OCI-M2 (cell line): ENCODE data around the gene AK5.

ENCODE experiments used
- DNase-seq: peaks from one replicate; lab custom pipeline; 2025; ENCODE audit not compliant: unreplicated experiment; lab: John Stamatoyannopoulos, UW

The AK5 gene

GRCh38 chr1:77583483-77583882, 301.7 kb downstream of the AK5 start:
- no peak for DNase-seq

- DNase-seq = no peak
Measured at GRCh38 chr1:77584884-77585283, 303.1 kb downstream of the AK5 start.

- no peak for DNase-seq
Measured at GRCh38 chr1:77585610-77586314, 303.9 kb downstream of the AK5 start.

- no peak for DNase-seq
Measured at GRCh38 chr1:77589231-77589630, 307.4 kb downstream of the AK5 start.

GRCh38 chr1:77590651-77591050, 308.8 kb downstream of the AK5 start:
- no peak for DNase-seq

- DNase-seq = no peak
Measured at GRCh38 chr1:77592906-77593305, 311.1 kb downstream of the AK5 start.

GRCh38 chr1:77594366-77595112, 312.7 kb downstream of the AK5 start:
- DNase-seq = no peak

GRCh38 chr1:77597310-77597709, 315.5 kb downstream of the AK5 start:
- no peak for DNase-seq

- no peak for DNase-seq
Measured at GRCh38 chr1:77605246-77606026, 323.6 kb downstream of the AK5 start.

GRCh38 chr1:77608893-77609292, 327.1 kb downstream of the AK5 start:
- DNase-seq = no peak
